GM21529 (cell line): Measurements from ENCODE around the gene ARHGAP23.
"Not testable (repeated sequence)": the region's sequence is repeated elsewhere in the genome, so short reads cannot be mapped to it uniquely, and the experiment has no call there.

Source experiments
- ATAC-seq: cut with Tn5 transposase; IDR thresholded peaks from one replicate; pipeline ENCODE4 v1.9.1; 2021; ENCODE audit not compliant: unreplicated experiment

ARHGAP23 gene

DNA sequence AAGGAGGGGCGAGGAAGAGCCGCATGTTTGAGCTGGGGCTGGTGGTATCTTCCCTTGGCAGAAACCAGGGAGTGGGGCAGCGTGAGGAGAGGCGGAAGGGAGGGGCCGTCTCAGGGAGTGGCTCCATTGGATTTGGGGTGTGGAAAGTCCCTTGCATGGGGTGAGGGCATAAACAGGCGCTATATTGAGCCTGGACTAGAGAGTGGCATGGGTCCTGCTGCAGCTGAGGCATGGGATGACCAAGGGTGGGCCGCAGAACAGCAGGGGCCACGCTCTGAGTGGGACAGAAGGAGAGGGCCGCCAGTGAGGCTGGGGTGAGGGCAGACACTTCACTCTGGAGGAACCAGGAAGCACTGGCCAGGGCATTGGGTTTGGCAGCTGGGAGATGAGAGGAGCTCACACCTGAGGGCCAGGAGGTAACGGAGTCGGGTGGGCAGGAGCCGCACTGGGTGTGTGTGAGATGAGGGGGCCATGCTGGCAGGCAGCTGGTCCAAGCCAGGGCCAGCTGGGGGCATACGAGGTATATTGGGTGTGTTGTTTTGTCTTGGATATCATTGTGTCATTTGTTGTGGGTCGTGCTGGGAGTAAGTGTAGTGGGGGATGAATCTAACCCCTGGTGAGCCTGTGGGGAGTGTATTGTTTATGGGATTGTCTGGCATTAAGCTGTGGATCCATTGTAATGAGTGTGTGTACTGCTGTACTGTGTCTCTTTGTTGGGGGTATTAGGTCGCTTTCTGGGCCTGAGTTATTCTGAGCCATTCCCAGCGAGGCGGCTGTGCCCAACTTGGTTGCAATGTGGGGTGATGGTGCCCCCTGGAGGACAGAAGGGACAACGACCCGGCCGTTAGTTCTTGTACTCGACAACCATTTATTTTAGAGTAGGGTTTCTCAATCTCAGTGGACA, 56.2 kb downstream of the ARHGAP23 start:
- not testable (repeated sequence) for ATAC-seq

DNA sequence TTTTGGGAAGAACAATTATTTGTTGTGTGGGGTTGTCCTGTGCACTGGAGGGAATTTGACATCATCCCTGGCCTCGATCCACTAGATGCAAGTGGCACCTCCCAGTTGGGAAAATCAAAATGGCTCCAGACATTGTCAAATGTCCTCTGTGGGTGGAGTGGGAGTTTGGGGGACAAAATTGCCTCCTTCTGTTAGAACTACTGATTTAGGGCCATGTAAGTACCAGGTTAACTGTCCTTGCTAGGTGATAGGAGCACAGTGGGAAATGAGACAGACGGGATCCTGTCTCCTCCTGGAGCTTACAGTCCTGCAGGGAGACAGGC, 56.8 kb downstream of the ARHGAP23 start:
- no peak for ATAC-seq

DNA sequence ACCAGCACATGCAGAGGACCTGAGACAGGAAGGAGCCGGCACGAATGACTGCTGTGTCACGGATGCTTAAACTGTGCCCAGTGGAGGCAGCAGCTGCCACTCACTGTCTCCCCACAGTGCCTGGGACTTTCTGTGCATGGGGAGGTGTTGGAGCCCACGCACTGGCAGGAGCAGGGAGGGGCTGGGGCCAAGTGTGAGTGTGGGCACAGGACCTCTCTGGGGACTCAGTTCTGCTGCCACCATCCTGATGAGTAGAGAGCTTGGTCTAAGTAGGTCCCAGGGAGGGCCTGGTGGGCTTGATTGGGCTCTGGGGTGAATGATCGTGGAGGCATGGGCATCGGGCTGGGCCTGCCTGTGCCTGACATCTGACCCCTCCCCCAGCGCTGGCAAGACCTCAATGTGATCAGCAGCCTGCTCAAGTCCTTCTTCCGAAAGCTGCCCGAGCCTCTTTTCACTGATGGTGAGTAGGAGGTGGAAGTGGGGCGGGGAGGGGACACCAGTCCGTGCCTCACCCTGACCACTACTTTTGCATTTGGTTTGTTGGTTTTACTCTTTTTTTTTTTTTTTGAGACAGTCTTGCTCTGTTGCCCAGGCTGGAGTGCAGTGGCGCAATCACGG, 57.5 kb downstream of the ARHGAP23 start:
- peak; percentile 76 for ATAC-seq

DNA sequence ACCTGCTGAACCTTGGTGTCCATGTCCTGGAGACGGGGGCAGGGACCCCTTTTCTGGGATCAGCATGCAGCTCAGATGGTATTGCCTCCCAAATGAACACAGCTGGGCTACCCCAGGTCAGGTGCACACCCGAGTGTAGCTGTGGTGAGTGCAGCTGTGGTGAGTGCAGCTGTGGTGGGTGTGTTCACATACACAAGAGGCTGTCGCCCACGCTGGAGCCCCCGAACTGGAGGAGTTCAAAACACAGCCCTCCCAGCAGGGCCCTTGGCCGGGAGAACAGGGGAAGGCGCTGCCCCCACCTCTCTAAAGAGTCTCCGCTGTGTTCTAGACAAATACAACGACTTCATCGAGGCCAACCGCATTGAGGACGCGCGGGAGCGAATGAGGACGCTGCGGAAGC, 61.5 kb downstream of the ARHGAP23 start:
- not testable (repeated sequence) for ATAC-seq

DNA sequence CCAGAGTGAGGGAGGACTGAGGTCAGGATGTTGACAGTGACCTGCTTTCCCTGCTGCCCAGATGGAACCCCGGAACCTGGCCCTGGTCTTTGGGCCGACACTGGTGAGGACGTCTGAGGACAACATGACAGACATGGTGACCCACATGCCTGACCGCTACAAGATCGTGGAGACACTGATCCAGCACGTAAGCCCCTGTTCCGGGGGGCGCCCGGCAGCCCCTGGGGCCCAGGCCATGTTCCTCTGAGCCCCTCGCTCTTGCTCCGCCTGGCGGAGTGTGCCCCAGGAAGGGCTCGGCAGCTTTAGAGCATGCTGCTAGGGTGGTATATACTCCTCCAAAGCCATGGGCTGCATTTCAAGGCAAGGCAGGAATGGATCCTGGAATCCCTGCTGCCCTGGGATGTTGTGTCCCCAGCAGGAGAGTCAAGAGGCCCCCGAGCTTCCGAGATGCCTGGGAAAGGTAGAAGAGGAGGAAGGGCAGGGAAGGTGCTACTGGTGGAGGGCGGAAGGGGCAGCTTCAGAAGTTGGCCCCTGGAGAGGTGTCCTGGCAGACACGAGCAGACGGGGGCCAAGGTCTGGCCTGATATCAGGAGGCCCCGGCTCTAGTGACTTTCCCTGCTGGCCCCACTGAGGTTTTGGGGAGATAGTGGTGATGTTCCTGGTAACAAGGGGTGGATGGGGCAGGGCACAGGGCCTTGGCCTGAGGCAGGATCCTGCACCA, 63.2 kb downstream of the ARHGAP23 start:
- not testable (repeated sequence) for ATAC-seq

DNA sequence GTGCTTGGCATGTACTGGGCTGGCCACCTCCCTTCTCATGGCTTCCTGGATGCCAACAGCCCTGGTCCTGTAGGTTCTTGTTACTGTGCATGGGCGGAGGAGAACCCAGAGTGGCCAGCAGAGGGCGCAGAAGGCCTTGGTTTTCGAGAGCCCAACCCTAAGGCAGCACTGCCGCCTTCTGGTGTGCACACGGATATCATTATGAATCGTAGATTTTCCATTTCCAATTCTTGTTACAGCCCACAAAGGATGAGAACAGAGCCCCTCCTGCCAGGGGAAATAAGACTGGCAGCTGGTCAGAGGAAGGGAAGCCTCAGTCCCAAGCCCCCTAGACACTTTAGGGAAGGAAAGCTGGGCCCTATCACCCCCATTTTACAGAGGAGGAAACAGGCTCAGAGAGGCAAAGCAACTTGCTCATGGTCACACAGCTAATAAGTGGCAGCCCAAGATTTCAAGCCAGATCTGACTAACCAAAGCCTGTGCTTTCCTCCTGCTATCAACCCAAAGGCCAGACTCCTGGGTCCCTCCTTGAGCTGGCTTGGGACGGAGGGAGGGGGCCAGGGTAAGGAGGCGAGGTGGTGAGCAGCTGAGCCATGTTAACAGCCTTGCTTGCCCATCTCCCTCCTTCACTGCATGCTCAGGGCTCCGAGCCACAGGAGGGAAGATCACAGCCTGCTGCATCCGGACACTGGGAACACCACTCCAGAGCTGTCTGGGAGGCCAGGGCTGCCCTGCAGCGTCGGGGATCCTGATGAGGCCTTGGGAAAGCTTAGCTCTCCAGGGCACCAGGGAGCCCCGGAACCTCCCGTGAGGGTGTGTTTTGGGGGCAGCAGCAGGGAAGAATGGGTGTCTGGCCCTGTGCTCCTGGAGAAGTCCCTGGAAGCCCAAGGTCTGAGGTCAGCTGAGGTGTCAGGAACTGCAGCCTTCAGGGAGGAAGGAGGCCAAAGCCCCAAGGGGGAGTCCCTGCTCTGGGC, 64.1 kb downstream of the ARHGAP23 start:
- ATAC-seq = not testable (repeated sequence)

DNA sequence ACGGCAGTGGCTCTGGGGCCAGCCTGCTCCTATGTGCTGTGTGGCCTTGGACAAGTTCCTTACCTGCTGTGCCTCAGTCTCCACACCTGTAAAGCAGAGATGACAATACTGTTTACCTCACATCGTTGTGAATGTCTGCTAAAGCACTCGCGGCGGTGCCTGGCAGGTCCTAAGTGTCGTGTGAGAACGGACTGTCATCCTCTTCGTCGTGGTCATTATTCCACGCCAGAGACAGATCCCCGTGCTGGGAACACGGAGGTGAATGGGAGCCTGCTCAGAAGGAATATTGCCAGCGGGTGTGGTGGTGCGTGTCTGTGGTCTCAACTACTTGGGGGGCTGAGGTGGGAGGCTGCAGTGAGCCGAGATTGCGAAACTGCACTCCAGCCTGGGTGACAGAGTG, 65.9 kb downstream of the ARHGAP23 start:
- not testable (repeated sequence) for ATAC-seq

DNA sequence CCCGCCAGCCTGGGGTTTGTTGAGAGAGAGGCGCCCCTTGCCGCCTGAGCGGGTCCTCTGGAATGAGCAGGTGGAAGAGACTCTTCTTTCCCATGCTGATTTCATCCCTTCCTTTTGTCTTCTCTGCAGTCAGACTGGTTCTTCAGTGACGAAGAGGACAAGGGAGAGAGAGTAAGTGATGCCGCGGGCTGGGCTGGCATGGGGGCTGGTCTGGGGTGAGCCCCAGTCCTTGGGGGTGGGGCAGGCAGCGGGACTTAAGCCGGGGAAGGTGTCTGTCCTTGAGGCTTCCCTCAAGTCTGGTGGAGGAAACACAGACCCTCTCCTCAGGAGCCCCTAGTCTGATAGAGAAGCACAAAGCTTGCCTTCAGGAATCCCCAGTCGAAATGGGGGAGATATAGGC, 69.4 kb downstream of the ARHGAP23 start:
- ATAC-seq = not testable (repeated sequence)

DNA sequence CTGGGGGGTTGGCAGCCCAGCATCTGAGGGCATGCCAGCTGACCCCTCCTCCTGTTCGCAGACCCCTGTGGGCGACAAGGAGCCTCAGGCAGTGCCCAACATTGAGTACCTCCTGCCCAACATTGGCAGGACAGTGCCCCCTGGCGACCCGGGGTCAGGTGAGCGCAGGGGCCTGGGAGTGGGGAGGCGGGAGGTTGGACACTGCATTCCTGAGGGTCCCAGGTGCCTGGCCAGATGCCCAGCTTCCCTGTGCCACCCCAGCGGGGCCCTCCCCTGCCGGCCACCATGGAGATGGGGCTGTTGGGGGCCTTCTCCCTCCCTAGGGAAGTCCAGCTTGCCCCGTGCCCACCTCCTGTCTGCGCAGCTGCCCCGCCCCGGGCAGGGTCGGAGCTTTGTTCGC, 70.1 kb downstream of the ARHGAP23 start:
- ATAC-seq = no peak

DNA sequence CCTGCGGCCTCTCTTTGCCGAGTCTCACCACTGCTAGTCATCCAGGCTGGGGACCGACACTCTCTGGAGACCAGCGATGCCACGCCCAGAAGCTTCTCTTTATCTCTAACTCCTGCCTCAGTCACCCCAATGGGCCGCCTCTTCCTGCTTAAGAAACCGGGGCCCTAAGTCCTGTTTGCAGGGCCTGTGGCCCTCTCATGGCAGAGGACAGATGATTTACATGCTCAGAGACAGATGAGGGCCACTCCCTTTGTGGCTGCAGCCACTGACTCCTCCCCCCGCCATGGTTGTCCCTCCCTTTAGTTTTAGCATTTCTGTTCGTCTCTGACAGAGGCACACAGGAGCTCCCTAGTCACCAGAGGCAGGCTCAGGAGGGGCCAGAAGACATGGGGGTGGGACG, 71.0 kb downstream of the ARHGAP23 start:
- ATAC-seq = not testable (repeated sequence)

DNA sequence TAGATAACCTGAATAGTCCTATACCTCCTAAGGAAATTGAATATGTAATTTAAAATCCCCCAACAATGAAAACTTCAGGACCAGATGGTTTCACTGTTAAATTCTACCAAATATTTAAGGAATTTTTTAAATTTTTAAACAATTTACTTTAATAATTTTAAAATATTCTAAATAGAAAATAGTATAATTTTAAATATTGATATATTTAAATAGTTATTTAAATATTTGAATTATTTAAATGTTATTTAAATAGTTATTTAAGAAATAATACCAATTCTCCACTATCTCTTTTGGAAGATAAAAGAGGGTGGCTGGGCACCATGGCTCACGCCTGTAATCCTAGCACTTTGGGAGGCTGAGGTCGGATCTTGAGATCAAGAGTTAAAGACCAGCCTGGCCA, 73.5 kb downstream of the ARHGAP23 start:
- ATAC-seq = not testable (repeated sequence)

DNA sequence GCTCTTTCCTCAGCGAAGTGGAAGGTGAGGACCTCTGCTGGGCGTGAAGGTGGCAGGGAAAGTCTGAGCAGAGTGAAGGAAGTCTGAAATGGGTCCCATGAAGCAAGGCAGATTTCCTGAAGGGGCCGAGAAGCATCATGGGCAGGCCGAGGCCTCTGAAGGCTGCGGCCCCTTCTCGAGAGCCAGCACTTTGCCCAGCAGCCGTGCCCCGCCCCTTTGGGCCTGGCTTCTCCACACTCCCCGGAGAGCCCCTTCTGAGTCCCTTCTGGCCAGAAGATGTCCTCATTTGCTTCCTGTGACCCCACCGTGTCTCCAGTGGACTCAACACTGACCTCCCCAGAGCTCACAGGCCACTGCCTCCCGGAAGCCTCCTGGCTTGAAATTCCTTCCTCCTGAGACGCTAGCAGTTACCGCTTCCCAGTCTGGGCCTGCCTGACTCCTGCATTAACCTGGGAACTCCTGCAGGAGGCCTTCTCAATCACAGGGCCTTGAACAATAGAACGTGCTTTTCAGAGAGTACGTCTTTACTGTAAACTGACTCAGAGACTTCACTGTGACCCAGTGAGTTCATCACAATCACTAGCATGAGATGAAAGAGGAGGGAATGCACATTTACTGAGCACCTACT, 75.1 kb downstream of the ARHGAP23 start:
- not testable (repeated sequence) for ATAC-seq

DNA sequence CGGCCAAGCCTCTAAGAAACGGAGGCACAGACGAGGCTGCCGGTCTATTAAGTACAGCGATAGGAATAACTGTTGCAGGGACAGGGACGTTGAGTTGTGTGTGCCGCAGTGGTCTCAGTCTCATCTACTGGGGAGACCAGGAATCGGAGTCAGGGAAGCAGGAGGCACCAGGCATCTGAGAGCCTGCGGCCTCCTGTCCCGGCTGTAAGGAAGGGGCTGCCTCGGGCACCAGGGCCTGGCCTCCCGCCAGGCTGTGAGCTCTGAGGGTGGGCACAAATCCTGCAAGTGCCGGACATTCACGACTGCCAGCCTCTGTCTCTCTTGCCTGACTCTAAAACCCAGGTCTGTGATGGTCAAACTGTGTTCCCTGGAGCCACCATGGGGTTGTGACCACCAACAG, 76.0 kb downstream of the ARHGAP23 start:
- ATAC-seq = no peak

DNA sequence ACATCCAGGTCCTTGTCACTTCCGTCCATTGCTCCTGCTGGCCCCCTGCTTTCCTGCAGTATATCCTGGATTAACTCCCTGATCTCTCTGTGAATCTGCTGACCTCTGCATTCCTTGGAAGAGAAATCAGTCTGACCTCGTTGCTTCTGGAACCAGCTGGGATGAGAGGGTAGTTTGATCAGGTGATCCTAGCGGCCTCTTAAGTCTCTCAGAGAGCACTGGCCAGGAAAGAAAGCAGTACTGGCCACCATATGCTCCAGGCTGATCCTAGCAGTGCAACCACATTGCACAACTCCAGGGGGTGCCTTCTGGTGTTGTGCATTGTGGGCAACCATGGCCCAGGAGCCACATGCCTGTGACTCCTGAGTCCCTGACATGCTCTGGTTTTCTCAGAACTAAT, 79.2 kb downstream of the ARHGAP23 start:
- no peak for ATAC-seq

DNA sequence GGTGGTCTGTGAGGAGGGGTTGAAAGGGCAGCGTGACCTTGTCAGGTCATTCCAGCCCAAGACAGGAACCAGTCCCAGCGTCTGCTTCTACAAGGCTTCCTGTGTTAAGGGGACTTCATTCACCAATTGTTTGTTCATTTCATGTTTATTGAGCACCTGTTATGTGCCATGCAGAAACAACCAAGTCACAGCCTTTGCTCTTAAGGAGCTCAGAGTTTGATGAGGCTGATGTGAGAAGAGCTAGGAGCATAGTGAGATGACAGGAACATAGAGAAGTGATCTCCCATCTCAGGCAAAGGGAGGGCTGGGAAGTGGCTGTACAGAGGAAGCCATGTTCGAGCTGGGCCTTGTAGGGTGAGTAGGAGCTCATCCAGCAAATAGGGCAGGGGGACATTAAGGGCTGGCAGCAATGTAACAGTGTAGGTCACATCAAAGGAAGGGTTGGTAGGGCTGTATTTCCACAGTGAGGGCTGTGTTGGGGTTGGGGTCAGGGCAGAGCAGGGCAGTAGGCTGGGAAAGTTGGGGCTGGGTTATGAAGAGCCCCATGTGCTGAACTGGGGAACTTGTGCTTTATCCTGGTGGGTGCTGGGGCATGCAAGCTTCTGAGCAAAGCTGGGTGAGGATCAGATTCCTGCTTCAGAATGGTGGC, 79.8 kb downstream of the ARHGAP23 start:
- no peak for ATAC-seq

DNA sequence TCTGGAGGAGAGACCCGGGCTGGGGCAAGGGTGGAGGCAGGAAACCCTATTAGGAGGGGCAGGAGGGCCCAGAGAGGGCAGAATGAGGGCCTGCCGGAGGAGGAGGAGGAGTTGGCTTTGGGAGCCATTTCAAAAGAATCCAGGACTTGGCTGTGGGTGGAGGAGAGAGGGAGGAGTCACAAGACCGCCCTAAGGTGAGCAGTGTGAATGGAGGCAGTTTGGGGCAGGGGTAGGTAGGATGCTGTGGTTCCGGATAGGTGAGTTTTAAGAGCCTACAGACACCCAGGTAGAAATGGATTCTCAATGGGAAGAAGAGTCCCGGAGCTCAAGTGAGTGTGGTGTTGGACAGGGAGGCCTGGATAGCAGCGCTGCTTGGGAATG, 80.3 kb downstream of the ARHGAP23 start:
- no peak for ATAC-seq

DNA sequence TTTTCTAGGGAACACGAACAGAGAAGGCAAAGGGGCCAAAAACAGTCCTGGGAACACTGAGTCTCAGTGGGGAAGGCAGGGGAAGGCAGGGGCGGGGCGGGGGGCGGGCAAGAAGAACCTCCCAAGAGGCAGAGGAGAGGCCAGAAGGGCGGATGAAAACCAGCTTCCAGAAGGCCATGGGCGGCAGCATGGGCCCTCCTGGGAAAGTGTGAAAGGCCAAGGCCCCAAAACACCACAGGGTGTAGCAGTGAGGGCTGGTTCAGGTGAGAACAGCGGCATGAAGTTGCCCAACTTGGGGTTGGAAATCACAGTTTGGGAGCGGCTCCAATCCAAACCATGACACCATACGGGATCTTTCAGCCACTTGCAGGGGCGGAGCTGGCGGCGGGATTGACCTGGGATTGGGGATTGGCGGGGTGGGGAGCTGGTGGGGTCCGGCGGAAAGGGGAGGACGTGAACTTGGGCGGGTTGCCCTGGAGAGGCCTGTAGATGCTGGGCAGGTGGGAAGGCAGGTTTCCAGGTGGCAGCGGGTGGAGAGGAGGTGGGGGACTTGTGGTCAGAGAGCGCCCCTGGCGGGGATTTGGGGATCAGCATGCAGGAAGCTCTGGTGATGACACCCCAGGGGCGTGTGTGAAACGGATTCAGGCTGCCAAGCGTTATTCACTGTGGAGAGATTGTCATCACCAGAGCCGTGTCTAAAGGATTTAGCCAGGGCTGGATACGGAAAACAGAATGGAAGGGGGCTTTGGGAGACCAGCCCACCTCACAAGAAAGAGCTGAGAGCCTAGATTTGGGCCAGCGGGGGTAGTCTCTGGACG, 80.9 kb downstream of the ARHGAP23 start:
- ATAC-seq = no peak

DNA sequence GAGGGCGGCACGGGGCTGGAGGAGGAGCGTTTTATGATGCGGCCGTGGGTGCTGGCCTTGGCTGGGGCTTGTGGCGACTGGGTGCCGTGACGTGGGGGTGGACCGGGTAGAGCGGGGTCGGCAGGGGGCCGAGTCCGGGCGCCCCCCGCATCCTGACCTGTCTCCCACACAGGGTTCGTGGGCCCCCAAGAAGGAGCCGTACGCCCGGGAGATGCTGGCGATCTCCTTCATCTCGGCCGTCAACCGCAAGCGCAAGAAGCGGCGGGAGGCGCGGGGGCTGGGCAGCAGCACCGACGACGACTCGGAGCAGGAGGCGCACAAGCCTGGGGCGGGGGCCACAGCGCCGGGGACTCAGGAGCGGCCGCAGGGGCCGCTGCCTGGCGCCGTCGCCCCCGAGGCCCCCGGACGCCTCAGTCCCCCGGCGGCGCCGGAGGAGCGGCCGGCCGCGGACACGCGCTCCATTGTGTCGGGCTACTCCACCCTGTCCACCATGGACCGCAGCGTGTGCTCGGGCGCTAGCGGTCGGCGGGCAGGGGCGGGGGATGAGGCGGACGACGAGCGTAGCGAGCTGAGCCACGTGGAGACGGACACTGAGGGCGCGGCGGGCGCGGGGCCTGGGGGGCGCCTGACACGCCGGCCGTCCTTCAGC, 81.6 kb downstream of the ARHGAP23 start:
- no peak for ATAC-seq
